Measurements from ENCODE around the gene FCRL6.

Gene FCRL6

DNA sequence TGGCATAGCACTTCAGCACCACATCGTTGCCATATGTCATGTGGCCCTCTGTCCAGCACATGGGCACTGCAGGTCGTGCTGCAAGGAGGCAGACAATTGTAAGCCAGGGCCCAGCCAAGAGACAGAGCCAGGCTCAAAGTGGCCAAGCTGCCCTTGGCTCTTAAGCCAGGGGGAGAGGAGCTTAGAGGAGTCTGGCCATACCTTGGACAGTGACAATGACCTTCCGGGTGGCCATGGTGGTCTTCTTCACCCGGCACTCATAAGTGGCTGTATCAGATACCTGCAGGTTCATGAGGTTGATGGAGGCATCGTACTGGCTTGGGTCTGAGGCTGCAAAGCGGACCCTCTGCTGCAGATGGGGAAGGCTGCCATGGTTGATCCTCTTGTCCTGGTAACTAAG lies 55.7 kb downstream of the FCRL6 start:
- no peaks in the 10 kb centered on the region for H3K36me3 ChIP-seq (ENCODE audit: control insufficient read depth, insufficient read depth, low read length)
- H3K27me3 ChIP-seq (replicated peaks; ENCODE audit: control insufficient read depth, insufficient read depth, low read length), result peaks cover 1% of the 10 kb centered on the region
- no peak for DNase-seq (ENCODE audit: extremely low read depth, insufficient read length)
- no peak overlapping the region for H3K4me3 ChIP-seq (replicated peaks; ENCODE audit: low read depth, low read length)
- no peak for TF ChIP-seq CTCF (IDR thresholded peaks at IDR 0.05; ENCODE audit: insufficient read depth, low read length, poor library complexity, severe bottlenecking)

GRCh38 chr1:159859767-159860322 lies 57.7 kb downstream of the FCRL6 start:
- TF ChIP-seq CTCF (IDR thresholded peaks at IDR 0.05; ENCODE audit: insufficient read depth, low read length, poor library complexity, severe bottlenecking), result no peak
- Histone ChIP-seq H3K4me3 (replicated peaks; ENCODE audit: low read depth, low read length) (no peak overlapping the region), H3K36me3 (ENCODE audit: control insufficient read depth, insufficient read depth, low read length) (no peaks in the 10 kb centered on the region), H3K27me3 (replicated peaks; ENCODE audit: control insufficient read depth, insufficient read depth, low read length) (peaks cover 1% of the 10 kb centered on the region)
- DNase-seq (ENCODE audit: extremely low read depth, insufficient read length), result no peak

DNA sequence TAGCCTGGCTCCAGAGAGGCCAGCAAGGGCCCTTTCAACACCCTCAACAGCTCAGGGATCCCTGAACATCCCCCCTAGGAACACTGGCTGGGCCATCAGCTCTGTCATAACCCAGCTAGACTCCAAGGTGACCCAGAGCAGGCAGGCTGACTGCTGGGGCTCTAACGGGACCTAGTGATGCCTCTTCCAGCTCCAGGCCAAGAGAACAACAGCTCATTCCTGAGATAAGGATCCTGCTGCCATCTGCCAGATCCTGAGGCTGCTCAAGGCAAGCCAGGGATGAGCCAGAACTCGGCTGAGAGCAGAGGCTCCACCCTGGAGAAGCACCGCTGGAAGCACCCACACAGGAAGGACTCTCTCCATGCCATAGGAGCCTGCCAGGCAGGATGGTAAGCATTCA lies 58.3 kb downstream of the FCRL6 start:
- no peaks in the 10 kb centered on the region for H3K36me3 ChIP-seq (ENCODE audit: control insufficient read depth, insufficient read depth, low read length)
- no peak for TF ChIP-seq CTCF (IDR thresholded peaks at IDR 0.05; ENCODE audit: insufficient read depth, low read length, poor library complexity, severe bottlenecking)
- peaks cover 1% of the 10 kb centered on the region for H3K27me3 ChIP-seq (replicated peaks; ENCODE audit: control insufficient read depth, insufficient read depth, low read length)
- no peak for DNase-seq (ENCODE audit: extremely low read depth, insufficient read length)
- H3K4me3 ChIP-seq (replicated peaks; ENCODE audit: low read depth, low read length), result no peak overlapping the region

GRCh38 chr1:159861218-159861617 lies 59.1 kb downstream of the FCRL6 start:
- no peak for TF ChIP-seq CTCF (IDR thresholded peaks at IDR 0.05; ENCODE audit: insufficient read depth, low read length, poor library complexity, severe bottlenecking)

DNA sequence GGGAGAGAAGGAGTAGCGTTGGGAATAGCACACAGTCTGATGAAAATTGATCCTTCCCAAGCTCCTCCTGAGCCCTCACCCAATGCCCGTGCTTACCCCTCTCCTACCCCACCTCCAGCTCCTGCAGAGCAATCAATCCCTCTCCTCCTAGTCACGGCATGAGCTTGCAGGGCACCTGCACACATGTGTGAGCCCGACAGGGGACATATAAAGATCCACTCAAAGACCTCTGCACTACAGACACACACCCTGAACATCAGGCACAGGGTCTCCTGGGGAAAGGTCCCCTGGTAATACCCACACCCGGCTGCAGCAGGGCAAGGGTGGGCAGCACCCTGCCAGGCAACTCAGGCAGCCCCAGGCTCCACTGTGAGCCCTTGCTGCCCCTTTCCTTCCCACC lies 59.9 kb downstream of the FCRL6 start:
- Histone ChIP-seq H3K4me3 (replicated peaks; ENCODE audit: low read depth, low read length) (no peak overlapping the region), H3K36me3 (ENCODE audit: control insufficient read depth, insufficient read depth, low read length) (no peaks in the 10 kb centered on the region), H3K27me3 (replicated peaks; ENCODE audit: control insufficient read depth, insufficient read depth, low read length) (peaks cover 1% of the 10 kb centered on the region)
- no peak for DNase-seq (ENCODE audit: extremely low read depth, insufficient read length)
- TF ChIP-seq CTCF (IDR thresholded peaks at IDR 0.05; ENCODE audit: insufficient read depth, low read length, poor library complexity, severe bottlenecking), result no peak

More at GRCh38 chr1:159861218-159861617, 59.1 kb downstream of the FCRL6 start:
- Histone ChIP-seq H3K36me3 (ENCODE audit: control insufficient read depth, insufficient read depth, low read length) (no peaks in the 10 kb centered on the region), H3K27me3 (replicated peaks; ENCODE audit: control insufficient read depth, insufficient read depth, low read length) (peaks cover 1% of the 10 kb centered on the region), H3K4me3 (replicated peaks; ENCODE audit: low read depth, low read length) (no peak overlapping the region)
- no peak for DNase-seq (ENCODE audit: extremely low read depth, insufficient read length)

GRCh38 chr1:159862557-159862956 lies 60.4 kb downstream of the FCRL6 start, which contains the start of gene VSIG8:
Gene VSIG8, minus strand, starts transcription at chr1:159862657. Its CDS starts 136 bp downstream, at chr1:159862521.
- no peak for DNase-seq (ENCODE audit: extremely low read depth, insufficient read length)
- no peak within 1 kb of the TSS for H3K4me3 ChIP-seq (replicated peaks; ENCODE audit: low read depth, low read length)
- no peaks in the 10 kb centered on the region for H3K36me3 ChIP-seq (ENCODE audit: control insufficient read depth, insufficient read depth, low read length)
- no peak for TF ChIP-seq CTCF (IDR thresholded peaks at IDR 0.05; ENCODE audit: insufficient read depth, low read length, poor library complexity, severe bottlenecking)
- peaks cover 1% of the 10 kb centered on the region for H3K27me3 ChIP-seq (replicated peaks; ENCODE audit: control insufficient read depth, insufficient read depth, low read length)

All from GM06990 (cell line).